HepG2 (cell line): ENCODE results near the gene CST3. TPM values are rescaled to one million over a fixed set of nuclear protein-coding genes. Genes with fewer than 3 reads are reported as not detected.
A peak's percentile ranks its signal among the peaks of the same experiment; 100 is the strongest.

Source experiments
- JUNB ChIP-seq: sonication (generic); formaldehyde crosslinking; IDR thresholded peaks from 2 replicates; pipeline ENCODE4 v1.8.0; 2022; ENCODE audit warnings: missing genetic modification reagents, mild to moderate bottlenecking, borderline replicate concordance
- SOX6 ChIP-seq, 2 experiments: fragments of 450-650 bp in 1 of 2; sonication (generic) in 1 of 2; formaldehyde crosslinking in 1 of 2; IDR thresholded peaks; 2 replicates each; pipeline versions ENCODE4 v1.4.0 to v1.6.1; 2017 to 2020; ENCODE audit warnings: antibody characterized with exemption in 1 of 2, mild to moderate bottlenecking in 1 of 2, missing genetic modification reagents in 1 of 2
- YEATS2 ChIP-seq: sonication (generic); formaldehyde crosslinking; IDR thresholded peaks from 2 replicates; pipeline ENCODE4 v1.4.0; 2020; ENCODE audit warnings: missing genetic modification reagents, borderline replicate concordance
- ZEB1 ChIP-seq: IDR thresholded peaks from 2 replicates; pipeline ENCODE4 v1.6.1; 2012; ENCODE audit warnings: mild to moderate bottlenecking, low read depth, inconsistent platforms; ENCODE audit not compliant: insufficient replicate concordance
- ZNF207 ChIP-seq: fragments of 450-650 bp; IDR thresholded peaks from 2 replicates; pipeline ENCODE4 v1.6.1; 2016; ENCODE audit warnings: antibody characterized with exemption, borderline replicate concordance
- polyA plus RNA-seq, 8 experiments: library from polyadenylated mRNA; depleted of rRNA in 3 of 8; stranded (reverse) in 7 of 8; unstranded in 1 of 8; fragments of >200 nt; fragmentation: Illumina TruSeq in 4 of 8; extraction: Trizol in 4 of 8; gene quantifications; 2 replicates each; pipeline versions ENCODE4 v1.2.1 to v1.2.3, GENCODE V29; 2011 to 2016; ENCODE audit warnings: low read depth in 4 of 8, missing spikeins in 1 of 8, mixed read lengths in 1 of 8; ENCODE audit not compliant: insufficient read depth in 1 of 8
- total RNA-seq, 5 experiments: library from RNA; depleted of rRNA; stranded (reverse); fragments of >200 nt; fragmentation: Illumina TruSeq; extraction: Trizol; gene quantifications; 2 replicates each; pipeline ENCODE4 v1.2.3, GENCODE V29; 2016; ENCODE audit warnings: low read depth in 1 of 5
- TF ChIP-seq, protein P1 (sequence below): sonication (generic); formaldehyde crosslinking; IDR thresholded peaks from 2 replicates; pipeline ENCODE4 v1.9.0; 2021; ENCODE audit warnings: mild to moderate bottlenecking, missing genetic modification reagents
- TF ChIP-seq, protein P2 (sequence below): sonication (generic); formaldehyde crosslinking; IDR thresholded peaks from 2 replicates; pipeline ENCODE4 v1.9.0; 2021; ENCODE audit warnings: missing genetic modification reagents, borderline replicate concordance
- TF ChIP-seq, protein P3 (sequence below): sonication (generic); formaldehyde crosslinking; IDR thresholded peaks from 2 replicates; pipeline ENCODE4 v1.5.0; 2020; ENCODE audit warnings: mild to moderate bottlenecking, missing genetic modification reagents, borderline replicate concordance
- TF ChIP-seq, protein P4 (sequence below): sonication (generic); formaldehyde crosslinking; conservative IDR thresholded peaks from 2 replicates; pipeline ENCODE4 v1.4.0; 2020; ENCODE audit warnings: missing genetic modification reagents

CST3 gene
- total and polyA plus RNA-seq, 2 of the 13 experiments (the other 11 are each of a cell fraction or from before 2014, with no cell fraction given), result 690 to 1,005 TPM

DNA sequence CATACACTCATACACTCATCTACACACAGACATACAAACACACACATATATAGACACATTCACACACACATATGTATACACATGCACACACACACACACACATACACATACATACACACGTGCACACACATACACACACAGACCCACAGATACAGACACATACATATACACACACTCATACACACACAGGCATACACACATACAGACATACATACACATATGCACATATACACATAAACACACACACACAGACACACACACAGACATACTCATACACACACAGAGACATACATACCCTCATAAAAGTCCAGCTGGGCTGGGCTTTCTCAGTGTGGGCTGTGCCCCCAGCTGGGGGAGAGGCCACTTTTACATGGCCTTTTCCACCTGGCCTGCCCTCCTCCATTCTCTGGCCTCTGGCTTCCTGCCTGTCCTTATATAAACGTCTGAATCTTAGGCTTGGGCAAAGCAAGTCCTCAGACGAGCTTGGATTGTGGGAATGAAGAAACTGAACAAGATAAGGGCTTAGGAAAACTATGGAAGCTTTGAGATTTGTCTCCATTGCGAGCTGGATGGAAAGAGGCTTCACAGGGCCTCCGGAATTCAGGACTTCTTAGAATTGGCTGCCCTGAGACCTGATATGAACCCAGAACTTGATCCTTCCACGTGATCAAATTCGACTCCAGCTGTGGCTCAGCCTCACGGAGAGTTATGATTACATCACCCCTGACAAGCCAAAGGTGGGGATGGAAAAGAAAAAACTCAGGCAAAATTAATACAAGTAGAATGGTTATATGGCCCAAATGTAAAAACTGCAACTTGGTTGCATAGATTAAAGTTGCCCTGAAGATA is 22.5 kb upstream of the CST3 start (continued):
- TF ChIP-seq YEATS2 (CRISPR knock-in tag) (0 out of 2 replicates have a peak, but pooled peaks have one; percentile 12), JUNB (CRISPR knock-in tag) (0 out of 2 replicates have a peak, but pooled peaks have one; percentile 80), ZNF207 (peak; percentile 86; the same call in 1 of the 2 replicates), SOX6 (IDR thresholded peaks at IDR 0.05) (no peak; the same call in 1 of the 2 replicates), SOX6 (CRISPR knock-in tag; IDR thresholded peaks at IDR 0.05) (peak; percentile 49; the same call in 1 of the 2 replicates), ZEB1 (peak; percentile 68)
- TF ChIP-seq, protein P1, sequence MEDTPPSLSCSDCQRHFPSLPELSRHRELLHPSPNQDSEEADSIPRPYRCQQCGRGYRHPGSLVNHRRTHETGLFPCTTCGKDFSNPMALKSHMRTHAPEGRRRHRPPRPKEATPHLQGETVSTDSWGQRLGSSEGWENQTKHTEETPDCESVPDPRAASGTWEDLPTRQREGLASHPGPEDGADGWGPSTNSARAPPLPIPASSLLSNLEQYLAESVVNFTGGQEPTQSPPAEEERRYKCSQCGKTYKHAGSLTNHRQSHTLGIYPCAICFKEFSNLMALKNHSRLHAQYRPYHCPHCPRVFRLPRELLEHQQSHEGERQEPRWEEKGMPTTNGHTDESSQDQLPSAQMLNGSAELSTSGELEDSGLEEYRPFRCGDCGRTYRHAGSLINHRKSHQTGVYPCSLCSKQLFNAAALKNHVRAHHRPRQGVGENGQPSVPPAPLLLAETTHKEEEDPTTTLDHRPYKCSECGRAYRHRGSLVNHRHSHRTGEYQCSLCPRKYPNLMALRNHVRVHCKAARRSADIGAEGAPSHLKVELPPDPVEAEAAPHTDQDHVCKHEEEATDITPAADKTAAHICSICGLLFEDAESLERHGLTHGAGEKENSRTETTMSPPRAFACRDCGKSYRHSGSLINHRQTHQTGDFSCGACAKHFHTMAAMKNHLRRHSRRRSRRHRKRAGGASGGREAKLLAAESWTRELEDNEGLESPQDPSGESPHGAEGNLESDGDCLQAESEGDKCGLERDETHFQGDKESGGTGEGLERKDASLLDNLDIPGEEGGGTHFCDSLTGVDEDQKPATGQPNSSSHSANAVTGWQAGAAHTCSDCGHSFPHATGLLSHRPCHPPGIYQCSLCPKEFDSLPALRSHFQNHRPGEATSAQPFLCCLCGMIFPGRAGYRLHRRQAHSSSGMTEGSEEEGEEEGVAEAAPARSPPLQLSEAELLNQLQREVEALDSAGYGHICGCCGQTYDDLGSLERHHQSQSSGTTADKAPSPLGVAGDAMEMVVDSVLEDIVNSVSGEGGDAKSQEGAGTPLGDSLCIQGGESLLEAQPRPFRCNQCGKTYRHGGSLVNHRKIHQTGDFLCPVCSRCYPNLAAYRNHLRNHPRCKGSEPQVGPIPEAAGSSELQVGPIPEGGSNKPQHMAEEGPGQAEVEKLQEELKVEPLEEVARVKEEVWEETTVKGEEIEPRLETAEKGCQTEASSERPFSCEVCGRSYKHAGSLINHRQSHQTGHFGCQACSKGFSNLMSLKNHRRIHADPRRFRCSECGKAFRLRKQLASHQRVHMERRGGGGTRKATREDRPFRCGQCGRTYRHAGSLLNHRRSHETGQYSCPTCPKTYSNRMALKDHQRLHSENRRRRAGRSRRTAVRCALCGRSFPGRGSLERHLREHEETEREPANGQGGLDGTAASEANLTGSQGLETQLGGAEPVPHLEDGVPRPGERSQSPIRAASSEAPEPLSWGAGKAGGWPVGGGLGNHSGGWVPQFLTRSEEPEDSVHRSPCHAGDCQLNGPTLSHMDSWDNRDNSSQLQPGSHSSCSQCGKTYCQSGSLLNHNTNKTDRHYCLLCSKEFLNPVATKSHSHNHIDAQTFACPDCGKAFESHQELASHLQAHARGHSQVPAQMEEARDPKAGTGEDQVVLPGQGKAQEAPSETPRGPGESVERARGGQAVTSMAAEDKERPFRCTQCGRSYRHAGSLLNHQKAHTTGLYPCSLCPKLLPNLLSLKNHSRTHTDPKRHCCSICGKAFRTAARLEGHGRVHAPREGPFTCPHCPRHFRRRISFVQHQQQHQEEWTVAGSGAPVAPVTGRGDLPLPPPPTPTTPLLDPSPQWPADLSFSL (CRISPR knock-in tag), result peak; percentile 92
- TF ChIP-seq, protein P2, sequence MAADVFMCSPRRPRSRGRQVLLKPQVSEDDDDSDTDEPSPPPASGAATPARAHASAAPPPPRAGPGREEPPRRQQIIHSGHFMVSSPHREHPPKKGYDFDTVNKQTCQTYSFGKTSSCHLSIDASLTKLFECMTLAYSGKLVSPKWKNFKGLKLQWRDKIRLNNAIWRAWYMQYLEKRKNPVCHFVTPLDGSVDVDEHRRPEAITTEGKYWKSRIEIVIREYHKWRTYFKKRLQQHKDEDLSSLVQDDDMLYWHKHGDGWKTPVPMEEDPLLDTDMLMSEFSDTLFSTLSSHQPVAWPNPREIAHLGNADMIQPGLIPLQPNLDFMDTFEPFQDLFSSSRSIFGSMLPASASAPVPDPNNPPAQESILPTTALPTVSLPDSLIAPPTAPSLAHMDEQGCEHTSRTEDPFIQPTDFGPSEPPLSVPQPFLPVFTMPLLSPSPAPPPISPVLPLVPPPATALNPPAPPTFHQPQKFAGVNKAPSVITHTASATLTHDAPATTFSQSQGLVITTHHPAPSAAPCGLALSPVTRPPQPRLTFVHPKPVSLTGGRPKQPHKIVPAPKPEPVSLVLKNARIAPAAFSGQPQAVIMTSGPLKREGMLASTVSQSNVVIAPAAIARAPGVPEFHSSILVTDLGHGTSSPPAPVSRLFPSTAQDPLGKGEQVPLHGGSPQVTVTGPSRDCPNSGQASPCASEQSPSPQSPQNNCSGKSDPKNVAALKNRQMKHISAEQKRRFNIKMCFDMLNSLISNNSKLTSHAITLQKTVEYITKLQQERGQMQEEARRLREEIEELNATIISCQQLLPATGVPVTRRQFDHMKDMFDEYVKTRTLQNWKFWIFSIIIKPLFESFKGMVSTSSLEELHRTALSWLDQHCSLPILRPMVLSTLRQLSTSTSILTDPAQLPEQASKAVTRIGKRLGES (CRISPR knock-in tag), result 0 out of 2 replicates have a peak, but pooled peaks have one; percentile 11
- TF ChIP-seq, protein P3, sequence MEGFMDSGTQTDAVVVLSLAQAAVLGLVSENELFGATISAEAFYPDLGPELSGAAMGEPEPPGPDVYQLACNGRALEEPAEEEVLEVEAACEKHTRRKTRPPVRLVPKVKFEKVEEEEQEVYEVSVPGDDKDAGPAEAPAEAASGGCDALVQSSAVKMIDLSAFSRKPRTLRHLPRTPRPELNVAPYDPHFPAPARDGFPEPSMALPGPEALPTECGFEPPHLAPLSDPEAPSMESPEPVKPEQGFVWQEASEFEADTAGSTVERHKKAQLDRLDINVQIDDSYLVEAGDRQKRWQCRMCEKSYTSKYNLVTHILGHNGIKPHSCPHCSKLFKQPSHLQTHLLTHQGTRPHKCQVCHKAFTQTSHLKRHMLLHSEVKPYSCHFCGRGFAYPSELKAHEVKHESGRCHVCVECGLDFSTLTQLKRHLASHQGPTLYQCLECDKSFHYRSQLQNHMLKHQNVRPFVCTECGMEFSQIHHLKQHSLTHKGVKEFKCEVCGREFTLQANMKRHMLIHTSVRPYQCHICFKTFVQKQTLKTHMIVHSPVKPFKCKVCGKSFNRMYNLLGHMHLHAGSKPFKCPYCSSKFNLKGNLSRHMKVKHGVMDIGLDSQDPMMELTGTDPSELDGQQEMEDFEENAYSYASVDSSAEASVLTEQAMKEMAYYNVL, result no peak
- TF ChIP-seq, protein P4, sequence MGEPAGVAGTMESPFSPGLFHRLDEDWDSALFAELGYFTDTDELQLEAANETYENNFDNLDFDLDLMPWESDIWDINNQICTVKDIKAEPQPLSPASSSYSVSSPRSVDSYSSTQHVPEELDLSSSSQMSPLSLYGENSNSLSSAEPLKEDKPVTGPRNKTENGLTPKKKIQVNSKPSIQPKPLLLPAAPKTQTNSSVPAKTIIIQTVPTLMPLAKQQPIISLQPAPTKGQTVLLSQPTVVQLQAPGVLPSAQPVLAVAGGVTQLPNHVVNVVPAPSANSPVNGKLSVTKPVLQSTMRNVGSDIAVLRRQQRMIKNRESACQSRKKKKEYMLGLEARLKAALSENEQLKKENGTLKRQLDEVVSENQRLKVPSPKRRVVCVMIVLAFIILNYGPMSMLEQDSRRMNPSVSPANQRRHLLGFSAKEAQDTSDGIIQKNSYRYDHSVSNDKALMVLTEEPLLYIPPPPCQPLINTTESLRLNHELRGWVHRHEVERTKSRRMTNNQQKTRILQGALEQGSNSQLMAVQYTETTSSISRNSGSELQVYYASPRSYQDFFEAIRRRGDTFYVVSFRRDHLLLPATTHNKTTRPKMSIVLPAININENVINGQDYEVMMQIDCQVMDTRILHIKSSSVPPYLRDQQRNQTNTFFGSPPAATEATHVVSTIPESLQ, result no peak
